ENCODE data around the gene RGL4. TPM values are rescaled to one million over a fixed set of nuclear protein-coding genes. Genes with fewer than 3 reads are reported as not detected.

RGL4 gene
- total and polyA plus RNA-seq, 2 experiments from 2014 or later: 0.16 TPM; not detected in 1

GRCh38 chr22:23714596-23715578 is 24.1 kb downstream of the RGL4 start:
- TF ChIP-seq REST (IDR thresholded peaks at IDR 0.05; ENCODE audit: unreplicated experiment): no peak
- no peak for TF ChIP-seq POLR2AphosphoS5 (IDR thresholded peaks at IDR 0.05; ENCODE audit: low read depth)
- TF ChIP-seq ZNF331 (CRISPR knock-in tag; IDR thresholded peaks at IDR 0.05; ENCODE audit: low read depth): no peak
- no peak for TF ChIP-seq CREB1 (CRISPR knock-in tag; IDR thresholded peaks at IDR 0.05; ENCODE audit: low read depth)
- TF ChIP-seq EZH2 (IDR thresholded peaks at IDR 0.05; ENCODE audit: low read depth, unreplicated experiment): no peak
- TF ChIP-seq ZNF114 (CRISPR knock-in tag; IDR thresholded peaks at IDR 0.05): no peak
- TF ChIP-seq NANOG (IDR thresholded peaks at IDR 0.05; ENCODE audit: borderline replicate concordance): no peak
- no peak for TF ChIP-seq ZNF462 (CRISPR knock-in tag; IDR thresholded peaks at IDR 0.05)
- TF ChIP-seq STAT1 (IDR thresholded peaks at IDR 0.05; ENCODE audit: unreplicated experiment): no peak
- no peak for TF ChIP-seq CTCF (conservative IDR thresholded peaks at IDR 0.05; ENCODE audit: low read depth in 2 of 2)
- TF ChIP-seq ETS1 (IDR thresholded peaks at IDR 0.05): no peak
- no peak for TF ChIP-seq EZH2phosphoT487 (IDR thresholded peaks at IDR 0.05; ENCODE audit: unreplicated experiment)
- no peak for TF ChIP-seq JUNB (IDR thresholded peaks at IDR 0.05; ENCODE audit: unreplicated experiment)
- H3K27ac Mint-ChIP-seq: no peak overlapping the region
- Histone ChIP-seq H3K4me3 (no peak overlapping the region), H3K36me3 (ENCODE audit: insufficient read depth) (peaks cover 13% of the 10 kb centered on the region), H3K4me2 (no peak overlapping the region), H3K27ac (ENCODE audit: low read depth) (no peak overlapping the region), H3K4me1 (ENCODE audit: insufficient read depth) (peaks cover 7% of the 10 kb centered on the region; the same call in 1 of the 2 replicates), H3K9me2 (ENCODE audit: insufficient read depth) (no peaks in the 10 kb centered on the region), H3K79me2 (replicated peaks; ENCODE audit: insufficient read depth) (peaks cover 10% of the 10 kb centered on the region), H3K27me3 (ENCODE audit: insufficient read depth) (no peaks in the 10 kb centered on the region), H4K20me1 (replicated peaks; ENCODE audit: insufficient read depth) (peaks cover 11% of the 10 kb centered on the region), H3F3A (replicated peaks; ENCODE audit: low read depth) (no peaks in the 10 kb centered on the region), H2AFZ (no peak overlapping the region)
- H3K27me3 Mint-ChIP-seq (ENCODE audit: insufficient read depth, low read depth, poor library complexity): no peaks in the 10 kb centered on the region
- ATAC-seq: no peak
- H3K36me3 Mint-ChIP-seq (ENCODE audit: low read depth): peaks cover 31% of the 10 kb centered on the region
- no peaks in the 10 kb centered on the region for H3K9me3 Mint-ChIP-seq
- H3K4me1 Mint-ChIP-seq: peaks cover 4% of the 10 kb centered on the region; the same call in 2 of the 3 replicates
- no peak for DNase-seq (ENCODE audit: low spot score)
- peak overlapping the region; percentile 78; the same call in 2 of the 3 replicates for H3K4me3 Mint-ChIP-seq

All from GM23338 (cell line).